ENCODE results near the gene TPPP2.
"Not testable (repeated sequence)": the region's sequence is repeated elsewhere in the genome, so short reads cannot be mapped to it uniquely, and the experiment has no call there.

Gene TPPP2

DNA sequence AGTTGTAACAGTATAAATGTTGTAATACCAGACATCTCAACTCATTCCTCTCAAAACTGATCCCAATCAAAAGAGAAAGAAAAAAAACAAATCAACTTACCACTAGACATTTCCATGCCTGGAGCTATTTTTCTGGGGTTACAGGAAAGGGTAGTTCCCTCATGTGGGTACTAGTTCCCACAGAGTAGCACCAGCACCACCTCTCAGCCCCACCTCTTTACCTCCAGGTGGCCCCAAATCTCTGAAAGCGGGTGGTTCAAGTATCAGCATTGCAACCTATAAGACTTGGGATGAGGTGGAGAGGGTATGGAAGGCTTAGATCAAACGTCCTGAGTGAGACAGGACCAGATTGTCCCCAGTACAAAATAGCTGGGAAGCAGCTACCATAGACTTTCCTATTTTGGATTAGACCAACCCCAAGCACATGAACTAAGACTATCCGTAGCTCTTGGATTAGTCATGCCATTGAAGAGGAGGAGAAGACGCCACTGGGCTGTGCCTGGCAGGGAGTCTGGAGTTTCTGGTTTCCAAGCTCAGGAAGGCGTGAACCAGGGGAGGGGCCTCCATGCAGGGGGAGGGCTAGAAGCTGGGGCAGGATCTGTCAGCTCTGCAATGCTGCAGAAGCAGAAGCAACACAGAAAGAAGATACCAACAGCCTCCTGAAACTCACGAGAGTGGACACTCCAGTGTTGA lies 31.2 kb upstream of the TPPP2 start, which contains the start of gene SLC39A2:
SLC39A2 (plus strand) TSS at position 620 of the 693 bp plus-strand sequence. CDS start 154 bp downstream, outside the sequence.
- no peak for DNase-seq (ENCODE audit: extremely low spot score)
- ChIA-PET CTCF (interaction anchor here (0.9 to 8.6 kb wide), 9 partner anchors 9 to 141 kb away, joined by 3 to 57 read pairs (median 4); no protein-coding TSS in a partner anchor), POLR2A (no interaction called here)
- TF ChIP-seq, protein P1, sequence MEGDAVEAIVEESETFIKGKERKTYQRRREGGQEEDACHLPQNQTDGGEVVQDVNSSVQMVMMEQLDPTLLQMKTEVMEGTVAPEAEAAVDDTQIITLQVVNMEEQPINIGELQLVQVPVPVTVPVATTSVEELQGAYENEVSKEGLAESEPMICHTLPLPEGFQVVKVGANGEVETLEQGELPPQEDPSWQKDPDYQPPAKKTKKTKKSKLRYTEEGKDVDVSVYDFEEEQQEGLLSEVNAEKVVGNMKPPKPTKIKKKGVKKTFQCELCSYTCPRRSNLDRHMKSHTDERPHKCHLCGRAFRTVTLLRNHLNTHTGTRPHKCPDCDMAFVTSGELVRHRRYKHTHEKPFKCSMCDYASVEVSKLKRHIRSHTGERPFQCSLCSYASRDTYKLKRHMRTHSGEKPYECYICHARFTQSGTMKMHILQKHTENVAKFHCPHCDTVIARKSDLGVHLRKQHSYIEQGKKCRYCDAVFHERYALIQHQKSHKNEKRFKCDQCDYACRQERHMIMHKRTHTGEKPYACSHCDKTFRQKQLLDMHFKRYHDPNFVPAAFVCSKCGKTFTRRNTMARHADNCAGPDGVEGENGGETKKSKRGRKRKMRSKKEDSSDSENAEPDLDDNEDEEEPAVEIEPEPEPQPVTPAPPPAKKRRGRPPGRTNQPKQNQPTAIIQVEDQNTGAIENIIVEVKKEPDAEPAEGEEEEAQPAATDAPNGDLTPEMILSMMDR (IDR thresholded peaks at IDR 0.05; ENCODE audit: control extremely low read depth, extremely low read depth, low read depth, missing control alignments), result no peak

DNA sequence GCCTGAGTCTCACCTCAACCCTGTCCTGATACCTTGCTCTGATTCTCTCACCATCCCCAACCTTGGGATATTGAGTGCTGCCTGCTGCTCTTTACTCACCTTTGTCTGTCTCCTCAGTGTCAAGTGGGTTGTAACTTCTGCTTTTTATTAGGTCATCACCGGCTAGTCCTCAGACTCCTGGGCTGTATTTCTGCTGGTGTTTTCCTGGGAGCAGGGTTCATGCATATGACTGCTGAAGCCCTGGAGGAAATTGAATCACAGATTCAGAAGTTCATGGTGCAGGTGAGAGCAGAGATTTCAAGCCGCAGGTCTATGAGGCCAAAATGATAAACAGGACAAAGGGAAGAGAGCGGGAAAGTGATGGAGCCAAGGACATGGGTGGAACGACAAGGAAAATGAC lies 30.4 kb upstream of the TPPP2 start:
- TF ChIP-seq, protein P1 (IDR thresholded peaks at IDR 0.05; ENCODE audit: control extremely low read depth, extremely low read depth, low read depth, missing control alignments), result no peak
- ChIA-PET POLR2A (no interaction called here), CTCF (interaction anchor here (1.3 to 7.4 kb wide), 5 partner anchors 15 to 141 kb away, joined by 4 to 65 read pairs (median 5); no protein-coding TSS in a partner anchor)
- DNase-seq (ENCODE audit: extremely low spot score), result no peak

DNA sequence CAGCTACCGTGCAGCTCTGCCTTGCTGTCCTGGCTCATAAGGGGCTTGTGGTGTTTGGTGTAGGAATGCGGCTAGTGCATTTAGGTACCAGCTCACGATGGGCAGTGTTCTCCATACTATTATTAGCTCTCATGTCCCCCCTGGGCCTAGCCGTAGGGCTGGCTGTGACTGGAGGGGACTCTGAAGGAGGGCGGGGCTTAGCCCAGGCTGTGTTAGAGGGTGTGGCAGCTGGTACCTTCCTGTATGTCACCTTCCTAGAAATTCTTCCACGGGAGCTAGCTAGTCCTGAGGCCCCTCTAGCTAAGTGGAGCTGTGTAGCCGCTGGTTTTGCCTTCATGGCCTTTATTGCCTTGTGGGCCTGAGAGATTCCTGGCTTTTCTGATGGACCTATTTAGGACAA lies 28.8 kb upstream of the TPPP2 start:
- no peak for DNase-seq (ENCODE audit: extremely low spot score)
- POLR2A ChIA-PET, result no interaction called here
- CTCF ChIA-PET, result interaction anchor here (0.6 to 7.4 kb wide), 10 partner anchors 9 to 102 kb away, joined by 3 to 65 read pairs (median 4); no protein-coding TSS in a partner anchor
- TF ChIP-seq, protein P1 (IDR thresholded peaks at IDR 0.05; ENCODE audit: control extremely low read depth, extremely low read depth, low read depth, missing control alignments), result no peak

DNA sequence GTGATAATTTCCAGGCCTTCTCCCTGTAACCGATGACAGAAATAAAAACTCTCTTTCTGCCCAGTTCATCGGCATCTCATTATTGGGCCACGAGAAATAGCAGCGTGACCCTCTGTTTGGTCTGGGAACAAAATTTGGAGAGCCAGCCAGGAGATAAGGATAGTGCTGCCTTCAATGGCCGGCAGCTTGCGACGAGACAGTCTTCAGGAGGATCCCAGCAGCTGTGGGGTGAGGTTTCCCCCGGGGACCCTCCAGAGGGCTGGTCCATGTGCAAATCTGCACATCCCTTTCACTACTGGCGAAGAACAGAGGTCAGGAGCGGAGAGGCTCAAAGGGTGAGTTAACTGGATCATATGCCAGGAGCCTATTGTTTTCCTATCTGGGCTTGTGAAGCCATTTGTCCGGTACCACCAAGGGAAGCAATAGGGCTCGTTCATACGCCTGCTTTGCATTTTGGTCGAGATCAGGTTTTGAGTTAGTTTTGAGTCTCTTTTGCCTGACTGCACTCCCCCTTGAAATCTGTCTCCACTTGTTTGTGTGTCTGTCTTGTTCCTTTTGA lies 26.1 kb upstream of the TPPP2 start:
- ChIA-PET CTCF (interaction anchor here (1.0 to 7.4 kb wide), 7 partner anchors 8 to 97 kb away, joined by 3 to 65 read pairs (median 12); partner anchors contain the start of gene TMEM253), POLR2A (no interaction called here)
- TF ChIP-seq, protein P1 (IDR thresholded peaks at IDR 0.05; ENCODE audit: control extremely low read depth, extremely low read depth, low read depth, missing control alignments), result no peak
- no peak for DNase-seq (ENCODE audit: extremely low spot score)

DNA sequence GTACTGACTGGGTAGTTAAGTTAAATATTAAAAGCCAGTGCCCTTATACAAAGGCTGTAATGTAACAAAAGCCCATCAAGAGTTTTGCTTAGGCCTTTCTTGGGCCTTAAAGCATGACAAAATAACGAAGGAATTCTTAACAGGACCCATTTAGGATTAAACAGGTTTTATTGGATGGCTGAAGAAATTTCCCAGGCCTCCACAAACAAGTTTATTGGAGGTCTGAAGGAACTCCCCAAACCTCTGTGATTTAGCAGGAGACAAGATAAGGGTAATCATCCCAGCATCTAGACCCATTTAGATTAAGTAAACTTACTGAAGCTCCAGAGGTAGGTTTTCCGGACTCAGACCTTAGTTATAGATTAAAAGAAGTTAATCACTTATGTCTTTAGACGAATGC lies 20.3 kb upstream of the TPPP2 start:
- CTCF ChIA-PET, result interaction anchor here (1.1 to 13.5 kb wide), 3 partner anchors 12 to 96 kb away, joined by 4 to 218 read pairs (median 208); partner anchors contain the start of gene TMEM253
- DNase-seq (ENCODE audit: extremely low spot score); POLR2A ChIA-PET: not testable (repeated sequence)

DNA sequence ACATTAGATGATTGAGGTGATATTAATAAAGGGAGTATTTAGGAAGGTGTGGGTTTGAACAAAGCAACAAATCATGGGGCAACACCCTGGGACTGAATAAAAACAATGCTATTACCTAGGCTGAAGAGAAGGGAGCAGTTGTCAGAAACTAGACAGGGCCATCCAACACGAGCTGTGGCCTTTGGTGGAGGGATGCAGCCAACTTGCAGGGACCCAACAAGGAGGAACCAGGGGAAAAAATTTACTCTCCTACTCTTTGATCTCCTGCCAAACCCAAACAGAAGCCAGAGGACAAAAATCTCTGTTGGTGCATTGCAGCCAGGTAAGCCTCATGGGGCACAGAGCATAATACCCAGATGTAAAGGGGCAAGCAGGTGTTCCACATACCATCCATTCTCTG lies 18.9 kb upstream of the TPPP2 start:
- CTCF ChIA-PET, result interaction anchor here (1.1 to 13.5 kb wide), 10 partner anchors 13 to 94 kb away, joined by 3 to 218 read pairs (median 3); partner anchors contain the start of genes RNASE7 and TMEM253
- TF ChIP-seq, protein P1 (IDR thresholded peaks at IDR 0.05; ENCODE audit: control extremely low read depth, extremely low read depth, low read depth, missing control alignments), result no peak
- POLR2A ChIA-PET, result no interaction called here
- DNase-seq (ENCODE audit: extremely low spot score), result no peak
